NT2/D1 (cell line): ENCODE data around the gene PTPRT.

Experiments used
- SUZ12 ChIP-seq: IDR thresholded peaks from 2 replicates; pipeline ENCODE4 v1.6.1; 2011; ENCODE audit not compliant: insufficient read length, insufficient read depth; ENCODE audit errors: extremely low read depth
- YY1 ChIP-seq: IDR thresholded peaks from 2 replicates; pipeline ENCODE4 v1.6.1; 2011; ENCODE audit not compliant: insufficient read length, insufficient read depth
- ZNF274 ChIP-seq: IDR thresholded peaks from 2 replicates; pipeline ENCODE4 v1.6.1; 2011; ENCODE audit warnings: mild to moderate bottlenecking, low read depth, low read length

GRCh38 chr20:42603655-42604054 lies 586.1 kb downstream of the PTPRT start:
- TF ChIP-seq YY1 (no peak), ZNF274 (no peak), SUZ12 (no peak)
